Activated T-cell treated with anti-CD3 and anti-CD28 coated beads for 4 hours (primary cell): ENCODE results near the gene TPSAB1.
"Not testable (repeated sequence)": the region's sequence is repeated elsewhere in the genome, so short reads cannot be mapped to it uniquely, and the experiment has no call there.

Experiments used
- DNase-seq: peaks from one replicate; pipeline ENCODE4 v3.0.0-alpha.2; 2020

Gene TPSAB1

DNA sequence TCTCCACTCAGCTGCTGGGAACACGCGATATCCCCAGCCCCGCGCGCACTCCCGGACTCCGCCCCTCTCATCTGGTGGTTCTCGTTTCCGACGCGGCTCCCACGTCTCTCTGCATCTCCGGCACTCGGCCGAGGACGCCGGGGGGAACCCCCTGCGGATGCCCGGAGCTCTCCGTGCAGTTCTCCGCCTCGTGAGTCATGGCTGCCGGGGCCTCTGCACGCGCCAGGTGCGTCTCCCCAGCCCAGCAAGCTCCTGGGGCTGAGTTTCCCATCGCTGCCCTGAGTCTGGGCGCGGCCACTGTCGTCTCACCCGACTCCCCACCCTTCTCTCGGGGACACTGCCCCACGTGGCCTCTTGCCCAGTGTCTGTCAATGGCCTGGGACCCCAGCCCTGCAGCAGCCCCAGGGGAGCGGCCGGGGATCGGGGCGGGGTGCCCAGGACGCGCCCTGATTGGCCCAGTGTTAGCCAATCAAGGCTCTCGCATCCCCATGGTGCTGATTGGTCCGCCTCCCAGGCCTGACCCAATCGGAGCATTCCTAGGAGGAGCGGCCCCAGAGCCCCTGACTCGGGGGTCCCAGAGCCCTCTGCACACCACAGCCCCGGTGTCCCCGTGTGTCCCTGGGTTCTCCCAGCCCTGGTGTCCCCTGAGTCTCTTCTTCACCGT lies 13.3 kb downstream of the TPSAB1 start:
- DNase-seq = not testable (repeated sequence)

DNA sequence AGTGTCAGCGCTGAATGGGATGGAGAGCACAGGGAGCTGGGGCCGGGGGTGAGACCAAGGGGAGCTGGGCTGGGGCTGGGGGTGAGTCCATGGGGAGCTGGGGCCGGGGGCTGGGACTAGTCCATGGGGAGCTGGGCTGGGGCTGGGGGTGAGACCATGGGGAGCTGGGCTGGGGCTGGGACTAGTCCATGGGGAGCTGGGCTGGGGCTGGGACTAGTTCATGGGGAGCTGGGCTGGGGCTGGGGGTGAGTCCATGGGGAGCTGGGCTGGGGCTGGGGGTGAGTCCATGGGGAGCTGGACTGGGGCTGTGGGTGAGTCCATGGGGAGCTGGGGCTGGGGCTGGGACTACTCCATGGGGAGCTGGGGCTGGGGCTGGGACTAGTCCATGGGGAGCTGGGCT lies 14.3 kb downstream of the TPSAB1 start:
- DNase-seq = not testable (repeated sequence)

DNA sequence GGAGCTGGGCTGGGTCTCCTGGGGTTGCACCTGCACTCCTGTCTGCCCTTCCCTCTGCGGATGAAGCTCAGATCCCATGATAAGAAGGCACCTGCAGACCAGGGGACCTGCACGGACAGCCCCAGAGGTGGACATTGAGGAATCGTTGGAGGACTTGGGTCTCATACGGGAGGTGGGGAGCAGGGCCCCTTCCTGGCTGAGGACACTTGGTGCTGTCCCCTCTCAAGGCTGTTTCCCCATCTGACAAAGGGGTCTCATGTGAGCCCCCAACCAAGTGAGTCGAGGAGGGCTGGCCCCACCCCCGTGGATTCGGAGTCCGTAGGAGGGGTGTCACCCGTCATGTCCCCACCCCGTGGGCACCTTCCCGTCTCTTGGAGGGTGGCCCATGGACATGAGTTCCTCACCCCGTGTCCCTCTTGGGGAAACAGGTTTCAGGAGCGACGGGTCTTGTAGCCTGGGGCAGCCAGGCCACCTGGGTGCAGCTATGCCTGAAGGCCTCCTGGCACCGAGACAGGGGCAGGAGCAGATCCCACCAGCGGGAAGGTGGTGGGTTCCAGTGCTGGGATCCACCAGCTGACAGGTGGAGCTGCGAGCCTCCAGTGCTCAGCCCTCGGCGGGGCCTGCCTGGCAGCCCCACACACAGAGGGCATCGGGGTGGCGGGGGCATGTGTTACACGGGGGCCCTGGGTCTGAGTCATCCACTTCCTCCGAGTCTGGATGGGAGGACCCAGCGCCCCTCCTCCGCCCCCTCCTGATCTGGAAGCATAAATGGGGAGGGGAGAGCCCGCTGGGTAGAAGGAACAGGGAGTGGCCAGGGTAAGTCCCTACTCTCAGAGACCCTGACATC lies 15.0 kb downstream of the TPSAB1 start, which contains the start of gene TPSD1:
TPSD1 (plus strand) TSS at position 794 of the 847 bp plus-strand sequence. CDS start 212 bp downstream, outside the sequence.
- not testable (repeated sequence) for DNase-seq

DNA sequence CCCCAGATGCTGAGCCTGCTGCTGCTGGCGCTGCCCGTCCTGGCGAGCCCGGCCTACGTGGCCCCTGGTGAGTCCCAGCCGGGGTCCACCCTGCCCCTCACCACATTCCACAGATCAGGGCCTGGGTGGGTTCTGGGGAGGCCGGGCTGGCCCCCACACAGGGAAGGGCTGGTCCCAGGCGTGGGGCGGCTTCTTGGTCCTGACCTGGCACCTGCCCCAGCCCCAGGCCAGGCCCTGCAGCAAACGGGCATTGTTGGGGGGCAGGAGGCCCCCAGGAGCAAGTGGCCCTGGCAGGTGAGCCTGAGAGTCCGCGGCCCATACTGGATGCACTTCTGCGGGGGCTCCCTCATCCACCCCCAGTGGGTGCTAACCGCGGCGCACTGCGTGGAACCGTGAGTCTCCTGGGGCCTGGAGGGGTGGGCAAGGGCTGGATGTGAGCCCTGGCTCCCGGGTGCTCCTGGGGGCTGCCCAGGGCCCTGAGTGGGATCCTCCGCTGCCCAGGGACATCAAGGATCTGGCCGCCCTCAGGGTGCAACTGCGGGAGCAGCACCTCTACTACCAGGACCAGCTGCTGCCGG lies 15.9 kb downstream of the TPSAB1 start:
- DNase-seq = not testable (repeated sequence)

DNA sequence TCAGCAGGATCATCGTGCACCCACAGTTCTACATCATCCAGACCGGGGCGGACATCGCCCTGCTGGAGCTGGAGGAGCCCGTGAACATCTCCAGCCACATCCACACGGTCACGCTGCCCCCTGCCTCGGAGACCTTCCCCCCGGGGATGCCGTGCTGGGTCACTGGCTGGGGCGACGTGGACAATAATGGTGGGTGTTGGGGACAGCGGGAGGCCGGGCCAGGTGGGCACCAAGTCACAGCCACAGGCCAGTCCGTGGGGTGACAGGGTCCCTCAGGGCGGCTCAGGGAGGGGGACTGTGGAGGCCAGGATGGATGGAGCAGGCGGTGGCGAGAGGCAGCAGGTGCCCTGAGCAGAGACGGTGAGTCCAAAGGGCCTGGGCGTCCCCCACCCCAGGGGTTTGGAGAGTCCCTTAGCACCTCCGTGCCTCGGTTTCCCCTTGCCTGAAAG lies 16.4 kb downstream of the TPSAB1 start:
- no peak for DNase-seq

DNA sequence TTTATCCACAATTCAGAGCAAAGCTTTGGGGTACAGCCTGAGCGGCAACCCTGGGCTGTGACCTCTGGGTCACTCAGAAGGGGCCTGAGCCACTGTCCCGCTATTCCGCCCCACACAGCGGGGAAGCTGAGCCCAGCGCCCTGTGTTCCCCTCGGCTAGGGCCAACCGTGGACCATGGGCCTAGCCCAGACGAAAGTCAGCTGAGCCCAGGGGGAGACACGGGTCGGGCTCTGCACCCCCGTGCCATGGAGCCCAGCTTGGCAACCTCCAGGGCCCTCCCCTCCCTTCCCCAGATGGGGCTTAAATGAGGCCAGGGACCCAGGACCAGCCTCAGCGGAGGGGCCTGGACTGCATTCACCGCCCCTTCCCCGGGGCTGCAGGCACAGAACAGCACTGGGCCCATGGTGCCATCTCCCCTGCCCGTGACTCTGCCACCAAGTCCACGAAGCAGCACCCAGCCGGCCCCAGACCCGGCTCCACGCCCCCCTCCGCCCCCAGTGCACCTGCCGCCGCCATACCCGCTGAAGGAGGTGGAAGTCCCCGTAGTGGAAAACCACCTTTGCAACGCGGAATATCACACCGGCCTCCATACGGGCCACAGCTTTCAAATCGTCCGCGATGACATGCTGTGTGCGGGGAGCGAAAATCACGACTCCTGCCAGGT lies 17.2 kb downstream of the TPSAB1 start:
- no peak for DNase-seq

DNA sequence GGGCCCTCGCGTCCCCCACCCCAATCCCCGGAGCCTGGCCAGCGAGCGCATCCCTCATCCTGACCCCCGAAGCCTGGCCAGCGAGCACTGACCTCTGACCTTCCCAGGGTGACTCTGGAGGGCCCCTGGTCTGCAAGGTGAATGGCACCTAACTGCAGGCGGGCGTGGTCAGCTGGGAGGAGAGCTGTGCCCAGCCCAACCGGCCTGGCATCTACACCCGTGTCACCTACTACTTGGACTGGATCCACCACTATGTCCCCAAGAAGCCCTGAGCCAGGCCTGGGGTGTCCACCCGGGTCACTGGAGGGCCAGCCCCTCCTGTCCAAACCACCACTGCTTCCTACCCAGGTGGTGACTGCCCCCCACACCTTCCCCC lies 17.7 kb downstream of the TPSAB1 start:
- no peak for DNase-seq

DNA sequence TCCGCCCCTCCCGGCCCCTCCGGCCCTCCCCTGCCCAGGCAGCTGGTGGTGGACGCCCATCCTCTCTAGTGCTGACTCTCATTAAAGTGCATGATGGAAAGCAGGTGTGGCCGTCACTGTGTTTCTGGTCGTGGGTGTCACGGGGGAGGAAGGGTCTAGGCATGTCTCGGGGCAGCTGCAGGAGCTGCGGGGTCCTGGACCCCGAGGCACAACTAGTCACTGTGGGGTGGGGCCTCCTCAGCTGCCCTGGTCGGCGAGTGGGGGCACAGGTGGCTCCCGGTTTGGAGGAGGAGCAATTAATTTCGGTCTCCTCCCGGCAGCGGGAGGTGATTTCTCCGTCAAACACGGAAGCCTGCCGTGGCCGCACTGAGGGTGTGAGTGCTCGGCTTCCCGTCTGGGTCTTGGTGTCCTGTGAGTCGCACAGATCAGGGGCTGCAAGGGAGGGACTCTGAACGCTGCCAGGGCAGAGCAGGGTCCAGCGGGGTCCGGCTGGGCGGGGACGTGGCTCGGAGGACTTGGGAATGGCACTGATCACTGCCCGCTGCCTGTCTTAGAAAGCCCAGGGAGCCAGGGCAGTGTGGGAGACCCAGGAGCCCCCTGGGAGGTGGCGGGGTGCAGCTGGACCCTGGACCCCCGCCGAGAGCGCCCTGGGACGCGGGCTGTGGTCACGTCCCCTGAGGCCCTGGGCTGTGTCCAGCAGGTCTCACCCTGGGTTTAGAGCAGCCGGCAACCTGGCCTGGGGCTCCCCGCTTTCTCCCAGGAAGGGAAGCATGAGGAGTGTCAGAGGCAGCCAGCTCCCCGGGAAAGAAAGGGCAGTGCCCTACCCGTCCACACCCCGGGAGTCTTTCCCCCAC lies 18.6 kb downstream of the TPSAB1 start:
- no peak for DNase-seq

DNA sequence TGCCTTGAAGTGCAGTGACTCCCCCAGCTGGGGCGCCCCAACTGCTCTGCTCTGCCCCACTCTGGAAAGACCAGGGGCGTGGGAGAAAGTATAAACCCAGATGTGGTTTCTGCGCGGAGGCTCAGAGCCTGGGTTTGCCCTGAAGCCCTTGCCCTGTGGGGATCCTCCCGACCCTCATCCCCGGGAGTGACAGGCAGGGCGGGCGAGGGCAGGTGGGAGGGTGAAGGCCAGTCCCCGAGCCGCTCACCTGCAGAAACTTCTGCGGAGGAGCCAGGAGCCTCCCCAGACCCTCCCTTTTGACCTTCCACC lies 19.2 kb downstream of the TPSAB1 start:
- DNase-seq = no peak

DNA sequence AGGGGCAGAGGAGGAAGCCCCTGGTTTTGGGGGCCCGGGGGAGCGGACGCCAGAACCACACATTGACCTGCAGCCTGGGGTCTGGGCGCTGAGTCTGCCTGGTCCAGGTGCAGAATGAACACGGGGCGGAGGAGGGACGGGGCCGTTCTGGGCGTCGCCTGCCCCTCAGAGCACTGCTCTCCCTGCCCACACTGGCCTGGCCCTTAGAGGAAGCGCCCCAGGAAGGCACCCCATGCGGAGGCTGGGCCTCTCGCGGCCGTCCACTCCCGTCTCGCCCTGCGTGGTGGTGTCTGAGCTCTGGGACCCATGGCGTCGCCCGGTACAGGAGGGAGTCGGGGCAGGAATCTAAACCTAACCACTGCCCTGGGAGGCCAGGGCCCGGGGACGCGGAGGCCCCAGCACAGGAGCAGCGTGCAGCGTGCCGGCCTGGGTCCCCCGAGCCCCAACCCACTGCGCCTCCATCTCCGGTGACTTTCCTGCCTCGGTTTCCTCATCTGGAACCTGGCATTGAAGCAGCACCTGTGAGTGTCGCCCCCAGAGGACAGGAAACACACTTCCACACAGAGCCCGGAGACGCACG lies 19.7 kb downstream of the TPSAB1 start:
- DNase-seq = no peak

DNA sequence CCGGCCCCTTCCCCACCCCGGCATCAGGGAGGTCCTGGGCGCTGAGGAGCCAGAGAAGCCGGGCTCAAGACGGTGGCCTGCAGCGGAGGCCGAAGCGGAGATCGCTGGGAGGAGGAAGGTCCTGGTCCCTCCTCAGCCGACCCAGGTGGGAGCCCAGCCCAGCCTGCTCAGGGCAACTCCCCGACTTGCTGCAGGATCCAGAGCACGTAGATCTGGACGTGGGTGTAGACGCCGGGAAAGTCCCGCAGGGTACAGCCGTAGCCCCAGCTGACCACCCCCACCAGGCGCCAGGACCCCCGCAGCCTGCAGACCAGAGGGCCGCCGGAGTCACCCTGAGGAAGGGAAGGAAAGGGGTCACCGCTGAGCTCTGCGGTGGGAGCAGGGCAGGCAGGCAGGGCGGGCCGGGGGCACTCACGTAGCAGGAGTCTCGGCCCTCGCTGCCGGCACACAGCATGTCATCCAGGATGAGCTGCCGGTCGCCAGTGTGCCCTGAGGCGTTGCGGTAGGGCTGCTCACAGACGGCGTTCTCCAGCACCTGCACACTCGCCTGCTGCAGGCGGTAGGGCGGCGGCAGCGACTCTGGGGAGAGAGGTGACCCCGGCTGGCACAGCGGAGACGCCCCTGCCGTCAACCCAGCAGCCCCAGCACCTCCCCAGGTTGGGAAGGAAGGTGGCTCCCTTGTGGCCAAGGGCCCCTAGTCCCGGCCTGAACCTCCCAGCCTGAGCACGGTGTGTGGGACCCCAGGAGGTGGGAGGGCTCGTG lies 20.8 kb downstream of the TPSAB1 start:
- DNase-seq = no peak

DNA sequence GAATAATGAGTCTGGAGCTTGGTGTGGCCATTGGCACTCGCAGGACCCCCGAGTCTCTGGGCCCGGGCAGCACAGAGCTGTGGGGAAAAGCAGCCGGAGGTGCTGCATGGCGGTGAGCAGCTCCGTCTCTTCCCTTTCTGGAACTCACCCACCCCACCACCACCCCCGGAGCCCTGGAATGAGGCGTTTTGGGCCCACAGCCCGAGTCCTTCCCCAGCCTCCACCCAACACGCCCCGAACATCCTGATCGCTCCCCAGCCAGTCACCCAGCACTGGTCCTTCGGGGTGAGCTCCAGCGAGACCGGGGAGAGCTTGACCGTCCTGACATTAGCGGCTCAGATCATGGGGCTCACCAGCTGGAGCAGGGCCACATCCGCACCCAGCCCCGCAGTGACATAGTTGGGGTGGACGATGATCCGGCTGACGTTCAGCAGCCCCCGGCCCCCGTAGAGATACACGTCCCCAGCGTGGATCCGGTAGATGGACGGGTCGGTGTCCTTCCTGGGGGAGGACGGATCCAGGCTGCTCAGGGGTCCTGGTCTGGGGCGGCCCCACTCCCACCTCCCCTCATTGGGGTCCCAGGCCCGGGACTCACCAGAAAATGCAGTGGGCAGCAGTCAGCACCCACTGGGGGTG lies 21.8 kb downstream of the TPSAB1 start:
- no peak for DNase-seq

DNA sequence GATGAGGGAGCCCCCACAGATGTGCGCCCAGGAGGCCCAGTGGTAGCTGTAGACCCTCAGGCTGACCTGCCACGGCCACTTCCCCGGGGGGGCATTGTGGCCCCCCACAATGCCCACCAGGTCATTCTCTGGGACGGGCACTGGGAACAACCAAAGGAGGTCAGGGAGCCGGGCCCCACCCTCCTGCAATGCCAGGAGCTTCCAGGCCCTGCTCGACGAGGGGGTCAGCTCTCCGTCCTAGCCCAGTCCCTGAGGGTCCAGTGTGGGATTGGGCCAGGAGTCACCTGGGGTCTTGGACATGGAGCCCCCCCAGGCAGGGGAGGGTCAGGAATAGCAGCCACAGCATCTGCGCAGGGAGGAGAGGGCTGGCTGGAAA lies 22.3 kb downstream of the TPSAB1 start:
- DNase-seq = no peak

DNA sequence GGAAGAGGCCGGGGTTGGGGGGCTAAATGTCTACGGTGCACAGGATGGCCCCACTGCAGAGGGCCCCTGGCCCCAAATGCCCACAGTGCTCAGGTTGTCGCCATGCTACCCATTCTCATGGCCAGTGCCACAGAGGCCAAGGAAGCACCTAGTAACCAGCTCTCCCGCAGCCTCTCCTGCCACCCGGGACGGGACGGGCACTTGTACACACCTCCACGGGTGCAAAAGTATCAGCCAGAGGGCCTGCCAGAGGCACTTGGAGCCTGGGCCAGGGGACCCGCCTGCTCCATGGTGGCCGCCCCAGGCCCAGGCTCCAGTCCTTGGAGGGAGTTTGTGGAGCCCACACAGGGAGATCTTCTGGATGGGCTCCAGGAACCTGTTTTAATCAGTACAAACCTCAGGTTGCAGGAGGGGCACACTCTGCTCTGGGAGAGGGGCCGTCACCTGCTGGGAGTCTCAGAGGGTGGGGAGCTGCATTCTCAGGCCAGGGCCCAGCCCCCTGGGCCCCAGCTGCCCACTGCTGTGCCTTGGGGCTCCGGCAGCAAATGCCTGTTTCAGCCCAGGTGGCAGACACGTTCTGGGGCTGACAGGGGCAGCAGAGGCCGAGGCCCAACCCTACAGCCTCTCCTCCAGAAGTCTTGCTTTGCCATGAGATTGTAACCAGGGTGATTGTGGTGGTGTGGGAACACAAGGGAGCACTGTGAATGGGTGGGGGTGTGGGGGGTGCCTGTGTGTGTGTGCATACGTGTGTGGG lies 23.3 kb downstream of the TPSAB1 start:
- no peak for DNase-seq

DNA sequence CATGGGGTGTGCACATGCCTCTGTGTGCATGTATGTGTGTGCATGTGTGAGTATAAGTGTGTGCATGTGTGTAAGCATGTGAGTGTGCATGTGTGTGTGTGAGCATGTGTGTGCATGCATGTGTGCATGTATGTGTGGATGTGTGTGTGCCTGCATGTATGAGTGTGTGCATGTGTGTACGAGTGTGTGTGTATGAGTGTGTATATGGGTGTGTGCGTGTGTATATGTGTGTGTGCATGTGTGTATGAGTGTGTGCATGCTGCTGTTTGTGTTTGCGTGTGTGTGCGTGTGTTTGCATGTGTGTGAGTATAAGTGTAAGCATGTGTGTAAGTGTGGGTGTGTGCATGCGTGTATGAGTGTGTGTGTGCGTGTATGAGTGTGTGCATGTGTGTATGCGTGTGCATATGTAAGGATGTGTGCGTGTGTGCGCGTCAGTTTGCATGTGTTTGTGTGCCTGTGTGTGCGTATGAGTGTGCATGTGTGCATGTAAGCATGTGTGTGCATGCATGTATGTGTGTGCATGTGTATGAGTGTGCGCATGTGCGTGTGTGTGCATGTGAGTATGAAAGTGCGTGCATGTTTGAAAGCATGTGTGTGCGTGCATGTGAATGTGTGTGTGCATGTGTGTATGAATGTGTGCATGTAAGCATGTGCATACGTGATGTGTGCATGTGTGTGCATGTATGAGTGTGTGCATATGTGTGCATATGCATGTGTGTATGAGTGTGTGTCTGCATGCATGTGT lies 24.0 kb downstream of the TPSAB1 start:
- no peak for DNase-seq

DNA sequence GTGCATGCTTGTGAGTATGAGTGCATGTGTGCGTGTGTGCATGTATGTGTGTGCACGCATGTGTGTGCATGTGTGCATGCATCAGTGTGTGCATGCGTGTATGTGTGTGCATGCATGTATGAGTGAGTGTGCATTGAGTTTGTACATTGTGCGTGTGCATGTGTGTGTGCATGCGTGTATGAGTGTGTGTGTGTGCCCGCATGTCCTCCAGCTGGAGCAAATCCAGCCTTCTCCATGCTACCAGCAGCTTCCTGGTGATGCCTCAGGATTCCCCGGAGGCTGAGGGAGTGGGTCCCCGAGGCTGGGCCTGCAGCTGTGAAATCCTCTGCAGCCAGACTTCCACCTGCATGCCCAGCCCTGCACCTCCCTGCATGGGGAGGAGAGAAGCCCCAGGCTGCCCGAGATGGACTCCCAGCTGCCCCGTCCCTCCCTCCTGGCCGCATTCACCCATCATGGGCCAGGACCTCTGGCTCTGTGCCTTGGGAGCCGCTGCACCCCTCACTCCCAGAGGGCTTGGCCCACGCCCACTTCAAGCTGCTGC lies 24.7 kb downstream of the TPSAB1 start:
- no peak for DNase-seq

DNA sequence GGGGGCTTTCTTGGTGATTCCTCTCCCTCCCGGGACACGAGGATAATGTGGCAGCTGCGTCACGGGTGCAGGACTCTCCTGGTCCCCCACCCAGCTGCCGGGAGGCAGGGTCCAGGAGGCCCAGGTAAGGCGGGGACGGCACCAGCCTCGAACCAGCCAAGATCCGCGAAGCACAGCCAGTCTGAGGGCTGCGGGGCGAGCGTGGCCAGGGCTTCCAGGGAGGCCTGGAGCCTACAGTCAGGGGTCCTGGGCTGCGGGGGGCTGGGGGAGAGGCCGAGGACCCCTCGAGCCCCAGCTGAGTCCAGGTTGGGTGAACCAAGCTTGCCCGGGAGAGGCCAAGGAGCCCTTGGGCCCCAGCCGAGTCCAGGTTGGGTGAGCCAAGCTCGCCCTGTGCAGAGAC lies 25.3 kb downstream of the TPSAB1 start:
- no peak for DNase-seq

DNA sequence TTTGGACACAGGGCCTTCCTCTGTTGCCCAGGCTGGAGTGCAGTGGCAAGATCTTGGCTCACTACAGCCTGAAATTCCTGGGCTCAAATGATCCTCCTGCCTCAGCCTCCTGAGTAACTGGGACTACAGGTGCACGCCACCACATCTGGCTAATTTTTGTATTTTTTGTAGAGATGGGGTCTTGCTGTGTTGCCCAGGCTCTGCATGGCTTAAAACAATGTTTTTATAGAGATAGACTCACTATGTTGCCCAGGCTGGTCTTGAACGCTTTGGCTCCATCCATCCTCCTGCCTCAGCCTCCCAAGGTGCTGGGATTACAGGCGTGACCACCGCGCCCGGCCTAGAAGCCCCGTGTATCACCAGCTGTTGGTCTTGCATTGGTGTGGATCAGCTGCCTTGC lies 28.9 kb downstream of the TPSAB1 start:
- DNase-seq = not testable (repeated sequence)

DNA sequence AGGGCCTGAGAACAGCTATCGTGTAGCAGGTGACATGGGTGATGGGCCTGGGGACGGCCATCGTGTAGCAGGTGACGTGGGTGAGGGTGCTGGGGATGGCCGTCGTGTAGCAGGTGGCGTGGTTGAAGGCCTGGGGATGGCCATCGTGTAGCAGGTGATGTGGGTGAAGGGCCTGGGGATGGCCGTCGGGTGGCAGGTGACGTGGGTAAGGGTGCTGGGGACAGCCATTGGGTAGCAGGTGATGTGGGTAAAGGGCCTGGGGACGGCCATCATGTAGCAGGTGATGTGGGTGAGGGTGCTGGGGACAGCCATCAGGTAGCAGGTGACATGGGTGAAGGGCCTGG lies 30.8 kb downstream of the TPSAB1 start:
- DNase-seq = no peak
